GM13976 (cell line): ENCODE measurements around the gene CHTF18.
"Not testable (repeated sequence)": the region's sequence is repeated elsewhere in the genome, so short reads cannot be mapped to it uniquely, and the experiment has no call there.

Source experiments
- DNase-seq: peaks from one replicate; pipeline ENCODE4 v3.0.0; 2012; ENCODE audit warnings: low spot score
- CTCF ChIP-seq: IDR thresholded peaks from 2 replicates; pipeline ENCODE4 v1.5.1; 2012; ENCODE audit warnings: borderline replicate concordance, mild to moderate bottlenecking; ENCODE audit not compliant: insufficient read depth; ENCODE audit errors: extremely low read depth, missing control alignments, control extremely low read depth
- in situ Hi-C: fragments of 300-500 bp; cut with MboI; formaldehyde crosslinking; loops from one replicate; pipeline ENCODE4 v1.12.0; 2022; ENCODE audit warnings: low sequenced_read_pairs, mixed read lengths, inconsistent platforms; ENCODE audit not compliant: unreplicated experiment

CHTF18 gene

GRCh38 chr16:788399-789126 is at the start of gene CHTF18:
TSS of gene CHTF18 (plus strand) at chr16:788620. CDS start at chr16:788685, 65 bp downstream.
- in situ Hi-C loops = no loop called here
- peak; percentile 100 for DNase-seq
- TF ChIP-seq CTCF = no peak

GRCh38 chr16:739560-740458 is 48.6 kb upstream of the CHTF18 start:
- in situ Hi-C loops = no loop called here
- DNase-seq = no peak
- TF ChIP-seq CTCF = no peak

GRCh38 chr16:740459-740763 is 48.0 kb upstream of the CHTF18 start:
- DNase-seq = no peak
- in situ Hi-C loops = no loop called here
- no peak for TF ChIP-seq CTCF

- in situ Hi-C loops = no loop called here
- TF ChIP-seq CTCF = peak; percentile 98
- DNase-seq = peak; percentile 97
These were observed 47.5 kb upstream of the CHTF18 start, which contains the start of gene CIAO3 for GRCh38 chr16:740764-741505. TSS of gene CIAO3 (minus strand) at chr16:740997. CDS start at chr16:740985, 12 bp downstream.

- DNase-seq = no peak
- in situ Hi-C loops = no loop called here
- TF ChIP-seq CTCF = no peak
These were observed 46.3 kb upstream of the CHTF18 start for GRCh38 chr16:741986-742629.

GRCh38 chr16:742894-743293 is 45.5 kb upstream of the CHTF18 start:
- DNase-seq, in situ Hi-C loops: not testable (repeated sequence)
